ENCODE results near the gene TTC23L.

- no peak for TF ChIP-seq CTCF (IDR thresholded peaks at IDR 0.05)
- no peak for TF ChIP-seq POLR2A (IDR thresholded peaks at IDR 0.05)
These were observed 55.8 kb downstream of the TTC23L start for GRCh38 chr5:34894716-34895115.

Measured in lower leg skin (tissue), 3 donors.